A673 (cell line): ENCODE results near the gene KRTAP19-8. TPM values are rescaled to one million over a fixed set of nuclear protein-coding genes. Genes with fewer than 3 reads are reported as not detected.

Source experiments
- BruUV-seq: library from RNA; stranded (reverse); fragments of 400-500 nt; replicated peaks from 2 replicates; lab custom pipeline; 2021; lab: Mats Ljungman, UMichigan
- CTCF ChIA-PET: fragments of 300-600 bp; sonication (Branson Sonifier 250); formaldehyde crosslinking; loops from one replicate; lab custom pipeline; 2022; ENCODE audit warnings: antibody characterized with exemption; lab: Charles Lee
- POLR2A ChIA-PET: fragments of 300-600 bp; sonication (Branson Sonifier 250); formaldehyde crosslinking; loops from one replicate; lab custom pipeline; 2022; ENCODE audit warnings: antibody characterized with exemption; ENCODE audit not compliant: low non-redundant PET; lab: Charles Lee
- DNase-seq: peaks from one replicate; pipeline ENCODE4 v3.0.0-alpha.2; 2015; ENCODE audit warnings: low spot score
- H3K27ac ChIP-seq: fragments of 200-600 bp; sonication (generic); 2 replicates; pipeline ENCODE4 v1.5.1; 2016; ENCODE audit warnings: mixed run types, low read depth, mild to moderate bottlenecking, mixed read lengths, antibody characterized with exemption, low read length; ENCODE audit not compliant: poor library complexity, severe bottlenecking
- H3K27me3 ChIP-seq: fragments of 200-600 bp; sonication (generic); replicated peaks from 2 replicates; pipeline ENCODE4 v1.6.1; 2017; ENCODE audit warnings: mixed run types, low read depth, mild to moderate bottlenecking, mixed read lengths, antibody characterized with exemption, low read length; ENCODE audit not compliant: insufficient read depth, poor library complexity
- H3K36me3 ChIP-seq: fragments of 200-600 bp; sonication (generic); 2 replicates; pipeline ENCODE4 v1.6.1; 2016; ENCODE audit warnings: mixed run types, mild to moderate bottlenecking, mixed read lengths, antibody characterized with exemption, low read length; ENCODE audit not compliant: insufficient read depth, poor library complexity, severe bottlenecking
- H3K4me1 ChIP-seq: fragments of 200-600 bp; sonication (generic); 2 replicates; pipeline ENCODE4 v1.6.1; 2017; ENCODE audit warnings: mixed run types, mild to moderate bottlenecking, mixed read lengths, antibody characterized with exemption, low read length; ENCODE audit not compliant: insufficient read depth, poor library complexity, severe bottlenecking
- H3K4me3 ChIP-seq: fragments of 200-600 bp; sonication (generic); 2 replicates; pipeline ENCODE4 v1.5.1; 2016; ENCODE audit warnings: low read depth, mixed run types, mild to moderate bottlenecking, mixed read lengths, low read length; ENCODE audit not compliant: poor library complexity, severe bottlenecking
- H3K9me3 ChIP-seq: fragments of 200-600 bp; sonication (generic); 2 replicates; pipeline ENCODE4 v1.6.1; 2016; ENCODE audit warnings: mixed run types, low read depth, mild to moderate bottlenecking, mixed read lengths, antibody characterized with exemption, low read length; ENCODE audit not compliant: poor library complexity, severe bottlenecking
- CTCF ChIP-seq: fragments of 300-800, 200-600 bp; sonication (generic); conservative IDR thresholded peaks from 2 replicates; pipeline ENCODE4 v1.5.1; 2017; ENCODE audit warnings: low read depth, mild to moderate bottlenecking, antibody characterized with exemption, low read length, moderate library complexity, mixed read lengths
- EZH2 ChIP-seq: fragments of 200-600 bp; sonication (generic); IDR thresholded peaks from 2 replicates; pipeline ENCODE4 v1.6.1; 2017; ENCODE audit warnings: borderline replicate concordance, low read depth, mild to moderate bottlenecking, mixed read lengths, antibody characterized with exemption, low read length; ENCODE audit not compliant: poor library complexity, severe bottlenecking
- intact Hi-C: fragments of 100-400 bp; cut with micrococcal nuclease; formaldehyde crosslinking; loops from one replicate; pipeline ENCODE4 v1.10.0; 2022; ENCODE audit not compliant: unreplicated experiment
- total RNA-seq: library from RNA; stranded (reverse); gene quantifications from 2 replicates; pipeline ENCODE4 v1.2.3, GENCODE V29; 2021

The KRTAP19-8 gene
- total RNA-seq, 1 experiment from 2014 or later, result not detected

GRCh38 chr21:31064803-31065202, 26.5 kb upstream of the KRTAP19-8 start:
- intact Hi-C loops, result no loop called here
- POLR2A ChIA-PET, result no interaction called here
- H3K4me1 ChIP-seq, result no peaks in the 10 kb centered on the region
- H3K27me3 ChIP-seq, result peaks cover 16% of the 10 kb centered on the region
- no peak overlapping the region for H3K27ac ChIP-seq
- BruUV-seq, result no TSS peak
- CTCF ChIA-PET, result no interaction called here
- no peaks in the 10 kb centered on the region for H3K9me3 ChIP-seq
- H3K4me3 ChIP-seq, result no peak overlapping the region
- no peak for DNase-seq
- no peak for TF ChIP-seq CTCF
- no peak for TF ChIP-seq EZH2
- no peaks in the 10 kb centered on the region for H3K36me3 ChIP-seq

GRCh38 chr21:31052489-31053142, 14.3 kb upstream of the KRTAP19-8 start:
- Histone ChIP-seq H3K4me1 (no peaks in the 10 kb centered on the region), H3K4me3 (no peak overlapping the region), H3K9me3 (peaks cover 1% of the 10 kb centered on the region), H3K27ac (no peak overlapping the region), H3K27me3 (no peaks in the 10 kb centered on the region), H3K36me3 (no peaks in the 10 kb centered on the region)
- no peak for DNase-seq
- no peak for TF ChIP-seq EZH2
- no peak for TF ChIP-seq CTCF
- BruUV-seq, result no TSS peak
- ChIA-PET CTCF (no interaction called here), POLR2A (no interaction called here)
- intact Hi-C loops, result no loop called here

- intact Hi-C loops, result no loop called here
- H3K9me3 ChIP-seq, result no peaks in the 10 kb centered on the region
- POLR2A ChIA-PET, result no interaction called here
- no peak for DNase-seq
- CTCF ChIA-PET, result no interaction called here
- no peaks in the 10 kb centered on the region for H3K4me1 ChIP-seq
- no TSS peak for BruUV-seq
- no peaks in the 10 kb centered on the region for H3K36me3 ChIP-seq
- H3K27ac ChIP-seq, result no peak overlapping the region
- no peak overlapping the region for H3K4me3 ChIP-seq
- TF ChIP-seq EZH2 (no peak), CTCF (no peak)
- H3K27me3 ChIP-seq, result no peaks in the 10 kb centered on the region
Observed at GRCh38 chr21:31050577-31051157, 12.4 kb upstream of the KRTAP19-8 start.
